Natural killer cell (primary cell): ENCODE measurements around the gene ANKRD11. TPM values are rescaled to one million over a fixed set of nuclear protein-coding genes. Genes with fewer than 3 reads are reported as not detected.

Source experiments
- ATAC-seq, 3 donors: fragments of 150-1000 bp in 2 of 3; fragments of 200-7000 bp in 1 of 3; cut with Tn5 transposase; 1 replicate in 1 of 3; 2 replicates in 2 of 3; pipeline ENCODE4 v1.10.0; 2021; ENCODE audit warnings: mild to moderate bottlenecking in 2 of 3, moderate library complexity in 2 of 3
- DNase-seq, 2 donors: peaks; one replicate each; pipeline versions ENCODE4 v3.0.0 to v3.0.0-alpha.2; 2013 to 2021; ENCODE audit warnings: mixed read lengths in 1 of 2
- H3K27ac ChIP-seq: one replicate; pipeline ENCODE4 v1.5.1; 2013; ENCODE audit warnings: mild to moderate bottlenecking, low read length
- H3K27me3 ChIP-seq: one replicate; pipeline ENCODE4 v1.6.1; 2013; ENCODE audit warnings: low read length; ENCODE audit not compliant: control insufficient read depth, insufficient read depth
- H3K36me3 ChIP-seq: one replicate; pipeline ENCODE4 v1.6.1; 2013; ENCODE audit warnings: low read length; ENCODE audit not compliant: control insufficient read depth, insufficient read depth
- H3K4me1 ChIP-seq: one replicate; pipeline ENCODE4 v1.6.1; 2013; ENCODE audit warnings: low read length; ENCODE audit not compliant: control insufficient read depth, insufficient read depth
- H3K4me3 ChIP-seq: one replicate; pipeline ENCODE4 v1.5.1; 2013; ENCODE audit warnings: low read length
- H3K9me3 ChIP-seq: one replicate; pipeline ENCODE4 v1.6.1; 2013; ENCODE audit warnings: low read length; ENCODE audit not compliant: control insufficient read depth, insufficient read depth
- H3K27ac Mint-ChIP-seq, 2 donors: one replicate each; pipeline ENCODE4 v1.8.0; 2022; ENCODE audit warnings: mild to moderate bottlenecking in 2 of 2, mixed read lengths in 2 of 2, moderate library complexity in 1 of 2
- H3K27me3 Mint-ChIP-seq, 2 donors: one replicate each; pipeline ENCODE4 v1.8.0; 2022; ENCODE audit warnings: low read depth in 2 of 2, mixed read lengths in 2 of 2
- H3K36me3 Mint-ChIP-seq: one replicate; pipeline ENCODE4 v1.8.0; 2022; ENCODE audit warnings: mixed read lengths
- H3K4me1 Mint-ChIP-seq, 2 donors: one replicate each; pipeline ENCODE4 v1.8.0; 2022; ENCODE audit warnings: mixed read lengths in 2 of 2
- H3K4me3 Mint-ChIP-seq: one replicate; pipeline ENCODE4 v1.8.0; 2022; ENCODE audit warnings: mild to moderate bottlenecking, moderate library complexity, mixed read lengths
- H3K9me3 Mint-ChIP-seq, 2 donors: one replicate each; pipeline ENCODE4 v1.8.0; 2022; ENCODE audit warnings: mixed read lengths in 2 of 2
- WGBS: methylation state at CpG from one replicate; pipeline ENCODE4 v1.1.7; 2013; ENCODE audit warnings: missing lambda C conversion rate; ENCODE audit not compliant: insufficient coverage; 5-methylcytosine and 5-hydroxymethylcytosine counted together
- intact Hi-C: fragments of 100-400 bp; cut with micrococcal nuclease; formaldehyde crosslinking; loops from one replicate; pipeline ENCODE4 v1.14.2; 2022
- total RNA-seq, 4 donors: library from RNA; stranded (reverse); fragments of 120-200 nt in 1 of 4; gene quantifications; one replicate each; pipeline versions ENCODE4 v1.2.3 to v1.2.4, GENCODE V29; 2013 to 2022
- TF ChIP-seq, protein P1 (sequence below): fragments of 200-600 bp; IDR thresholded peaks from one replicate; pipeline ENCODE4 v1.8.0; 2022; ENCODE audit warnings: antibody characterized with exemption

Gene ANKRD11
- total RNA-seq, 3 donors from 2014 or later (not counting 1 experiment from before 2014, with no cell fraction given), result 230 to 299 (median 287) TPM

DNA sequence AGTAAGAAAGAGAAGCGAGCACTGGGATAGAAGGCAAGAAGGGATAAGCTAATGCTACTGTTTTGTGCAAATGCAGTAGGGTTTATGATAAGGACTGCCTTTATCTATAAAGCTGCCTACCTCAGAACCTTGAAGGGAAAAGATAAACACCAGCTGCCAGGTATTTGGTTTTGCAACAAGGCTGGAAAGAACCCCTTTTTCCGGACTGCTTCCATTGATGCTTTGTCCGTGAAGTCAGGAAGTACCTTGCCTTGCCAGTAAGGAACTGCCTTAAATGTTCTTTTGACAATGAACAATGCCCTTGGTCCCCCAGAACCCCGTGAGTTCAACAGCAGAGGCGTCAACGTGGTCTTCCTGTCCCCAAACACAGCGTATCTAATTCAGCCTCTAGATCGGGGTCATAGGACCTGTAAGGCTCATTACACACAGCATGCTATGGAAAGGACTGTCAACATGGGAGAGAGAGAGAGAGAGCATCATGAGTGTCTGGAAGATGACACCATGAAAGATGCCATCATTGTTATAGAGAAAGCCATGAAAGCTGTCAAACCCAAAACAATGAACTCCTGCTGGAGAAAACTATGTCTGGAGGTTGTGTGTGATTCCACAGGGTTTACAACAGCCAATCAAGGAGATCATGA lies 113.4 kb downstream of the ANKRD11 start:
- H3K4me1 Mint-ChIP-seq, result peaks cover 75 to 76% of the 10 kb centered on the region in 2 donors
- no peak for DNase-seq
- H3K27me3 Mint-ChIP-seq, result no peaks in the 10 kb centered on the region
- Histone ChIP-seq H3K27me3 (no peaks in the 10 kb centered on the region), H3K4me3 (no peak overlapping the region), H3K27ac (no peak overlapping the region), H3K36me3 (no peaks in the 10 kb centered on the region), H3K4me1 (peaks cover 45% of the 10 kb centered on the region), H3K9me3 (no peaks in the 10 kb centered on the region)
- 67% methylated on average over 8 of the region's 8 CpGs for WGBS
- no peaks in the 10 kb centered on the region for H3K9me3 Mint-ChIP-seq
- no peaks in the 10 kb centered on the region for H3K36me3 Mint-ChIP-seq
- no peak overlapping the region for H3K4me3 Mint-ChIP-seq
- intact Hi-C loops, result no loop called here
- peak overlapping the region; percentile 52 to 76 for H3K27ac Mint-ChIP-seq
- ATAC-seq, result peak in 1 of 3 donors; percentile 45
- TF ChIP-seq, protein P1, sequence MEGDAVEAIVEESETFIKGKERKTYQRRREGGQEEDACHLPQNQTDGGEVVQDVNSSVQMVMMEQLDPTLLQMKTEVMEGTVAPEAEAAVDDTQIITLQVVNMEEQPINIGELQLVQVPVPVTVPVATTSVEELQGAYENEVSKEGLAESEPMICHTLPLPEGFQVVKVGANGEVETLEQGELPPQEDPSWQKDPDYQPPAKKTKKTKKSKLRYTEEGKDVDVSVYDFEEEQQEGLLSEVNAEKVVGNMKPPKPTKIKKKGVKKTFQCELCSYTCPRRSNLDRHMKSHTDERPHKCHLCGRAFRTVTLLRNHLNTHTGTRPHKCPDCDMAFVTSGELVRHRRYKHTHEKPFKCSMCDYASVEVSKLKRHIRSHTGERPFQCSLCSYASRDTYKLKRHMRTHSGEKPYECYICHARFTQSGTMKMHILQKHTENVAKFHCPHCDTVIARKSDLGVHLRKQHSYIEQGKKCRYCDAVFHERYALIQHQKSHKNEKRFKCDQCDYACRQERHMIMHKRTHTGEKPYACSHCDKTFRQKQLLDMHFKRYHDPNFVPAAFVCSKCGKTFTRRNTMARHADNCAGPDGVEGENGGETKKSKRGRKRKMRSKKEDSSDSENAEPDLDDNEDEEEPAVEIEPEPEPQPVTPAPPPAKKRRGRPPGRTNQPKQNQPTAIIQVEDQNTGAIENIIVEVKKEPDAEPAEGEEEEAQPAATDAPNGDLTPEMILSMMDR, result no peak

DNA sequence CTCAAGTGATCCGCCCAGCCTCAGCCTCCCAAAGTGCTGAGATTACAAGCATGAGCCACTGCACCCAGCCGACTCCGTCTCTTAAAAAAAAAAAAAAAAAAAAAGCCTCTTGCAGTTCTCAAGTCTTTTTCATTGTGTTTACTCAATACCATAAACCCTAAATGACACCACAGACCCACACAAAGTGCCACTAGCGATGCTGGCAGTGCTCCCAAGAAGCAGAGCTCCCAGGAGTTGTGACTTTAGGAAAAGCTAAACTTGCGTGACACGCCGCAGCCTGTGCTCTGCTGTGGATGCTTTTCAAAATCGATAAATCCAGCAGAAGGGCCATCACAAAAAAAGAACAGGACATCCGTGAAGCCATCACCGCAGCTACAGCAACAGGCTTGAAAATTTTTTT lies 114.7 kb downstream of the ANKRD11 start:
- peaks cover 5% of the 10 kb centered on the region for H3K36me3 ChIP-seq
- DNase-seq (no peak), ATAC-seq (no peak)
- Mint-ChIP-seq H3K4me1 (peaks cover 77 to 78% of the 10 kb centered on the region in 2 donors), H3K27ac (no peak overlapping the region), H3K9me3 (no peaks in the 10 kb centered on the region), H3K27me3 (no peaks in the 10 kb centered on the region), H3K4me3 (no peak overlapping the region), H3K36me3 (no peaks in the 10 kb centered on the region)
- H3K4me3 ChIP-seq, result no peak overlapping the region
- intact Hi-C loops, result no loop called here
- H3K4me1 ChIP-seq, result peaks cover 44% of the 10 kb centered on the region
- H3K27me3 ChIP-seq, result no peaks in the 10 kb centered on the region
- no peak overlapping the region for H3K27ac ChIP-seq
- no peaks in the 10 kb centered on the region for H3K9me3 ChIP-seq
- whole genome bisulfite sequencing, result 98% methylated on average over 10 of the region's 10 CpGs
- TF ChIP-seq, protein P1, result no peak

DNA sequence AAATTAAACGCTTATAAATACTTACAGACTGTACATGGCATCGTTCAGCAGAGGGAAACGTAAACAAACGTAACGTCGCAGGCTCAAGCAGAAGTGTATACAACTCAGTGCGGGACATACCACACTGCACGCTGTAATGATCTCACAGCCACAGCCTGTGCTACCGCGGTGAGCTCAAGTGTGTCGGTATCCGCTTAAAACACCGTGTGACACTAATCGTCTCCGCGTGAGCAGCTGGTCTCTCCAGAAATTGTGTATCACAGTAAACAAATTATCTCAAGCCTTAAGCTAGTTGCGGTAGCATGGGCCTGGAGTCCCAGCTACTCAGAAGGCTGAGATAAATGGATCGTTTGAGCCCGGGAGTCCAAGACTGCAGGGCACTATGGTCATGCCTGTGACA lies 115.3 kb downstream of the ANKRD11 start:
- intact Hi-C loops, result no loop called here
- no peaks in the 10 kb centered on the region for H3K9me3 Mint-ChIP-seq
- TF ChIP-seq, protein P1, result no peak
- no peak for ATAC-seq
- H3K4me3 Mint-ChIP-seq, result no peak overlapping the region
- peaks cover 77 to 78% of the 10 kb centered on the region in 2 donors for H3K4me1 Mint-ChIP-seq
- no peaks in the 10 kb centered on the region for H3K27me3 Mint-ChIP-seq
- no peak overlapping the region for H3K27ac Mint-ChIP-seq
- Histone ChIP-seq H3K27me3 (no peaks in the 10 kb centered on the region), H3K27ac (no peak overlapping the region), H3K36me3 (peaks cover 7% of the 10 kb centered on the region), H3K9me3 (no peaks in the 10 kb centered on the region), H3K4me3 (no peak overlapping the region), H3K4me1 (peaks cover 44% of the 10 kb centered on the region)
- H3K36me3 Mint-ChIP-seq, result no peaks in the 10 kb centered on the region
- WGBS, result 79% methylated on average over 19 of the region's 19 CpGs
- DNase-seq, result no peak
